NCI-H2196 treated with DMSO at 0.1 percent for 48 hours (cell line): ENCODE measurements around the gene TRUB2.

Experiments used
- DNase-seq: peaks from one replicate; lab custom pipeline; 2025; ENCODE audit not compliant: unreplicated experiment; lab: John Stamatoyannopoulos, UW

Gene TRUB2

DNA sequence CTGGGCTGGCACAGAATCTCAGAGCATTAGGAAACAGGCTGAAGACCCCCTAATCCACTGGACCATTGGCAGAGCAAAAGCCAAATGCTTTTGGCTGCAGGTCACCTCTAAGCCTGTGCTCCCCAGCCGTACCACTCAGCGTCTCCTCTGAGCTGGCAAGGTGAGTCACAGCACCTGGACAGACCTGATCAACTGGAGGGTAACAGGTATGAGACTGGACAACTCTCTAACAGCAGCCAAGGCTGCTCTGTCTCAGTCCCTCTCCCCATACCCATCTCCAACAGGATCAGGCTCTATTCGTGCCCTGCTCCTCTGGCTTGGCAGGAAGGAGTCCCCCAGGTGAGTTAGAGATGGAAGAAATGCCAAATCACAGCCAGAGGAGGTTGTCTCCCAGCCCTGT is 51.1 kb downstream of the TRUB2 start:
- no peak for DNase-seq

DNA sequence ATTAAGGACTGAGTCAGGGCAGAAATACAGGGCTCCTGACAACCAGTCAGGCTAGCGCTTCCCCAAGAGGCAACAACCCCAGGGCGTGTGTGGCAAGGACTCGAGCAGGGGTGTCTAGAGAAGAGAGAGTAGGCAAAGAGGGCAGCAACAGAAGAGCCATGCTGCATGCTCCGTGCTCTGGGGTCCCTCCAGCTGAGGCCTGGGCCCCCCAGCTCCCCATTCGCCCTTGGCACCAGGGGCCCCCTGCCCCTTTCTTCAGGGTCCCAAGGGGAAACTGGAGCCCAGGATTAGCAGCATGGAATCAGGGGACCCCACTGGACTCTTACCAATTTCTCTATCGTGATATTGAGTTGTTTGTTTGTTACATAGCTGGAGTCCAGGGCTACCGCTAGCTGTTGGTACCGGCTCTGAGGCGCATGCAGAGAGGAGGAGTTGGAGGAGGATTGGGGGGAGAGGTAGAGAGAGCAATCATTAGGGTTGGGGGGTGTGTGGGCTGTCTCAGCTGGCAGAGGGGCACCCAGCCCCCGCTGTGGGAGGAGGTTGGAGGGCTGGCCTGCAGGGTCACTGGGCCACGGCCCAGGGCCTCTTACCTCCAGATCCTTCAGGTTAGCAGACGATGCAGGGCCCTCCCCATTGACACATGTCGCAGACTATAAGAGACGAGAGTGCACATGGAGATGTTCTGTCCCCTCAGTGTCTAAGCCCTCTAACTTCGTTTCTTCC is 55.2 kb downstream of the TRUB2 start:
- DNase-seq: no peak

DNA sequence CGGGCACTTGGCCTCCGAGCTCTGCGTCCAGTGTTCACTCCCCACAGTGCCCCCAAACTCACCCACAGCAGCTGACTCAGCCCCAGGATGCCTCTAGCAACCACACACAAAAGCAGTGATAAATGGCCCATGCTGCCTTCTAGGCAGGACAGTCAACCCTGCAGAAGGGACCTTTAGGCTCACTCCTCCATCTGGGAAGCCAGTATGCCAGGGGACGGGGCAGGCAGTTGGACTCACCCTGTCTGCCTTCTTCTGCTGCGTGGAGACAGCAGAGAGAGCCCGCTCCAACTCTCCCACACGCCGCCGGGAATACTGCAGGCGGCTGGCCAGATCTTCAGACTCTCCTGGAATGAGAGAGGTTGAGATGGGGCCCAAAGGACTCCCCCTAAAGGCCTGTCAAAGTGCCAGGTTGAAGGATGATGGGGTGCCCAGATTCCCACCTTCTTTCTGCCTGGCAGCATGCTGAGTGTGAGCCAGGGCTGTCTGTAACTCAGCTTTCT is 56.8 kb downstream of the TRUB2 start:
- DNase-seq: no peak

DNA sequence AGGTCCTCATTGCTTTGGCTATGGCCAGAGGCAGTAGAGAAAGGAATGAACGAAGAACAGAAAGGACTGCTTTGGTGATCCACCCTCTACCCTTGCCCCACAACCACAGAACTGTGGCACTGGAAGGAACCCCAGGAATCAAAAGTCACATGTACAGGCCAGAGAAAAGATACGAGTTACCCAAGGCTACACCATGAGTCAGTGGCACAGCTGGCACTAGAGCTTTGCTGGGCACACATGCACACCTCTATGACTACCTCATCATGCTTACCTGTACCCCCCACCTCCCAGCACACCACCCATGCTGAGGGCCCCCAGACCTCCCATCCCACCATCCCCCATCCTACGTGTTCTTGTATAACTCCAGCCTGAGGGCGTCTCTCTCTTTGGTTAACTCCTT is 59.6 kb downstream of the TRUB2 start:
- DNase-seq: no peak

DNA sequence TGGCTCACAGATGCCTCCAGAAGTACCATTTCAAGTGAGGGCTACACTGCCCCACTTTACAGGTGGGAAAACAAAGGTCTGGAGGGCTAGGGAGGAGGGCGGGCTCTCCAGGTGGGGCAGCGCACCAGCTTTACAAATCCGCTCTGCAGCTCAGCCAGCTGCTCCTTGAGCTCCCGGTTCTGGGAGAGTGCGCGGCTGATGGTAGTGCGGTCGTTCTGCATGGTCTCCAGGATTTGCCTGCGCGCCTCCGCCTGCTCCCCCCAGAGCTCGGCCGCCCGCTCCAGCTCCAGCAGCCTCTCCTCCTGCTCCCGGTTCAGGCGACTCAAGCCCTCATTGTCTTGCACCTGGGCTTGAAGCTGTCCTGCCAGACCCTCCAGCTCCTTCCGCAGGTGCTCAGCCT is 61.9 kb downstream of the TRUB2 start:
- no peak for DNase-seq

- DNase-seq: no peak
Observed at GRCh38 chr9:128259156-128259555, 63.1 kb downstream of the TRUB2 start.

- DNase-seq: no peak
Observed at GRCh38 chr9:128258326-128258725, 63.9 kb downstream of the TRUB2 start.

- no peak for DNase-seq
Observed at GRCh38 chr9:128257907-128258306, 64.3 kb downstream of the TRUB2 start.

DNA sequence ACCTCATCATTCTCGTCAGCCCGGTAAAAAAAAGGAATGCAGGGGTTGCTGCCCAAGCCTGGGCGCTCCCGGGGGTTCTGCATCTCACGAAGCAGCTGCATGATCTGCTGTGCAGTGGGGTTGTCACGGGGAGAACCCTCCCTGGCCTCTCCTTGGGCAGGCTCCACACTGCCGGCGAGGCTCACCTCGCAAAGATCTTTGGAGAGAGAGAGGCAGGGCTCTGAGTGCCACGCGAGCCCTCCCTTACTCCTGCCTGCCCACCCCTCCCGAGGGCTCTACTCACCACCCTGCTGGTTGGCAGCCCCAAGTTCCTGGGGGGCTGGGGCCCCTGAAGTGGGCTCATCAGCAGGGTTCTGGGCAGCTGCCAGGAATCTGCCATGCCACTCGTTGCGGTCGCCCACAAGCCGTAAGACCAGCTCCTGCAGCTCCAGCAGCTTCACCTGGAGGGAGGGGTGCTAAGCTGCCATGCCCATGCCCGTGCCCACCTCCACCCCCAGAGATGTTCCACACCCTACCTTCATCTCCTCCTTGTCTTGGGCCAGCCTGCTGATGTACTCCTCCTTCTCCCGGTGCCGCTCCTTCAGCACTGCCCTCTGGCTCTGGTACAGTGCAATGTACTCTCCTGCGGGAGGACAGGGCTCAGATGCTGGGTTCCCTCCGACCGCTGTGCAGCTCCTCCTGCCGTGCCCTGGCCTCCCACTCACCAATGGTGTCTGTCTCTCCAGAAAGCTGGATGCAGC is 65.0 kb downstream of the TRUB2 start:
- DNase-seq: no peak
